Esophagus muscularis mucosa (tissue), 4 donors: ENCODE measurements around the gene KLC4. TPM values are rescaled to one million over a fixed set of nuclear protein-coding genes. Genes with fewer than 3 reads are reported as not detected.
"Not testable (repeated sequence)": the region's sequence is repeated elsewhere in the genome, so short reads cannot be mapped to it uniquely, and the experiment has no call there.

Experiments used
- DNase-seq: peaks from one replicate; pipeline ENCODE4 v3.0.0-alpha.2; 2017; ENCODE audit errors: extremely low spot score
- H3K27ac ChIP-seq, 4 donors: fragments of 200-600 bp; sonication (generic); replicated peaks in 1 of 4; 1 replicate in 3 of 4; 2 replicates in 1 of 4; pipeline ENCODE4 v1.5.1; 2016 to 2019; ENCODE audit warnings: mild to moderate bottlenecking in 1 of 4
- H3K27me3 ChIP-seq, 4 donors: fragments of 200-600 bp; sonication (generic); one replicate each; pipeline versions ENCODE4 v1.5.1 to v1.6.0; 2016 to 2019
- H3K36me3 ChIP-seq, 4 donors: fragments of 200-600 bp; sonication (generic); one replicate each; pipeline ENCODE4 v1.5.1; 2016 to 2019
- H3K4me1 ChIP-seq, 4 donors: fragments of 200-600 bp; sonication (generic); one replicate each; pipeline ENCODE4 v1.5.1; 2016 to 2019
- H3K4me3 ChIP-seq, 4 donors: fragments of 200-600 bp; sonication (generic); 1 replicate in 2 of 4; 2 replicates in 2 of 4; pipeline ENCODE4 v1.5.1; 2016 to 2019; ENCODE audit warnings: mild to moderate bottlenecking in 4 of 4, moderate library complexity in 1 of 4
- H3K9me3 ChIP-seq, 4 donors: fragments of 200-600 bp; sonication (generic); 1 replicate in 3 of 4; 2 replicates in 1 of 4; pipeline ENCODE4 v1.5.1; 2016 to 2019
- EP300 ChIP-seq: sonication (generic); formaldehyde crosslinking; IDR thresholded peaks from one replicate; pipeline ENCODE4 v1.6.1; 2017; ENCODE audit warnings: antibody characterized with exemption
- POLR2A ChIP-seq: fragments of 450-650 bp; IDR thresholded peaks from one replicate; pipeline ENCODE4 v1.6.1; 2017; ENCODE audit warnings: antibody characterized with exemption, moderate library complexity, mild to moderate bottlenecking, low read depth
- POLR2AphosphoS5 ChIP-seq, 2 donors: sonication (generic); formaldehyde crosslinking; IDR thresholded peaks; one replicate each; pipeline ENCODE4 v1.6.1; 2017; ENCODE audit warnings: antibody characterized with exemption in 2 of 2
- WGBS: methylation state at CpG from one replicate; pipeline ENCODE4 v1.1.5; 2018; 5-methylcytosine and 5-hydroxymethylcytosine counted together
- intact Hi-C: fragments of 100-400 bp; cut with DNase I; formaldehyde crosslinking; loops from one replicate; pipeline ENCODE4 v1.15.1; 2023
- total RNA-seq, 4 donors: library from RNA; depleted of rRNA; stranded (reverse); fragments of >200 nt; gene quantifications; one replicate each; pipeline versions ENCODE4 v1.1.0 to v1.2.1, GENCODE V29; 2016
- TF ChIP-seq, protein P1 (sequence below), 3 experiments: fragments of 200-600 bp in 2 of 3; fragments of 450-650 bp in 1 of 3; sonication (generic) in 2 of 3; IDR thresholded peaks; one replicate each; pipeline ENCODE4 v1.5.1; 2017 to 2019; ENCODE audit warnings: antibody characterized with exemption in 3 of 3, mild to moderate bottlenecking in 2 of 3, moderate library complexity in 1 of 3

KLC4 gene
- total RNA-seq, 4 donors from 2014 or later, result 22.9 to 37.4 (median 27.4) TPM

DNA sequence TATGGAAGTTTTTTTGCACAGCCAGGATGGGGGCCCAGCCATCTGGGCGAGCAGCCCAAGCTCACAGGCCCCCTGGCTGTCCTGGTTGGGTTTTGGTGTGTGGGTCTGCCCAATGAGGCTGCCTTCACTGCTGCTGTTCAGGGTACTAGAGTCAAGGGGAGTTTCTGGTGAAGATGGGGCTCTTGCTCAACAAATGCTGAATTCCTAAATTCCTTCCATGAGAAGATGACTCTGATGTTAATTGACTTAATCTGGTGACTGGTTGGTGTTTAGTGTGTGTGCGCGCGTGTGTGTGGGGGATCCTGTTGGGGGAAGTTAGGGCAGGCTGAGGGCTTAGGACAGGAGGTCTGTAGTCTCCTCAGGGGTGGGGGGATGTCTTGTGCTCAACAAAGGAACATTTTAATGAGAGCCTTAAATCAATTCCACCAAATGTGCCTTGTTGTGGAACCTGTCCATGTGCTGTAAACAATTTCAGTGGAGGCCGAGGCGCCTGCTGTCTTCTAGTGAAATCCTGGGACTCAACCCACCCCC lies 18.6 kb downstream of the KLC4 start:
- Histone ChIP-seq H3K27ac (no peak overlapping the region), H3K36me3 (peaks cover 0 to 21% (median 18%) of the 10 kb centered on the region in 4 donors), H3K27me3 (peaks cover 0 to 28% (median 5%) of the 10 kb centered on the region in 4 donors), H3K4me1 (peaks cover 8 to 26% (median 23%) of the 10 kb centered on the region in 4 donors), H3K4me3 (no peak overlapping the region), H3K9me3 (no peaks in the 10 kb centered on the region)
- DNase-seq, result no peak
- 100% methylated on average over 6 of the region's 6 CpGs for WGBS
- intact Hi-C loops, result loop anchor here (5.0 kb wide), 1 partner anchor 49 kb away; no protein-coding TSS in a partner anchor
- TF ChIP-seq, protein P1, sequence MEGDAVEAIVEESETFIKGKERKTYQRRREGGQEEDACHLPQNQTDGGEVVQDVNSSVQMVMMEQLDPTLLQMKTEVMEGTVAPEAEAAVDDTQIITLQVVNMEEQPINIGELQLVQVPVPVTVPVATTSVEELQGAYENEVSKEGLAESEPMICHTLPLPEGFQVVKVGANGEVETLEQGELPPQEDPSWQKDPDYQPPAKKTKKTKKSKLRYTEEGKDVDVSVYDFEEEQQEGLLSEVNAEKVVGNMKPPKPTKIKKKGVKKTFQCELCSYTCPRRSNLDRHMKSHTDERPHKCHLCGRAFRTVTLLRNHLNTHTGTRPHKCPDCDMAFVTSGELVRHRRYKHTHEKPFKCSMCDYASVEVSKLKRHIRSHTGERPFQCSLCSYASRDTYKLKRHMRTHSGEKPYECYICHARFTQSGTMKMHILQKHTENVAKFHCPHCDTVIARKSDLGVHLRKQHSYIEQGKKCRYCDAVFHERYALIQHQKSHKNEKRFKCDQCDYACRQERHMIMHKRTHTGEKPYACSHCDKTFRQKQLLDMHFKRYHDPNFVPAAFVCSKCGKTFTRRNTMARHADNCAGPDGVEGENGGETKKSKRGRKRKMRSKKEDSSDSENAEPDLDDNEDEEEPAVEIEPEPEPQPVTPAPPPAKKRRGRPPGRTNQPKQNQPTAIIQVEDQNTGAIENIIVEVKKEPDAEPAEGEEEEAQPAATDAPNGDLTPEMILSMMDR (IDR thresholded peaks at IDR 0.05), result no peak
- TF ChIP-seq EP300 (no peak), POLR2A (no peak), POLR2AphosphoS5 (IDR thresholded peaks at IDR 0.05) (no peak)

GRCh38 chr6:43078691-43079090 lies 19.3 kb downstream of the KLC4 start:
- H3K9me3 ChIP-seq, result no peaks in the 10 kb centered on the region
- H3K4me1 ChIP-seq, result peaks cover 8 to 26% (median 23%) of the 10 kb centered on the region in 4 donors
- peaks cover 0 to 14% (median 11%) of the 10 kb centered on the region in 4 donors for H3K36me3 ChIP-seq
- no peak for DNase-seq
- H3K4me3 ChIP-seq, result no peak overlapping the region
- intact Hi-C loops, result loop anchor here (5.0 kb wide), 1 partner anchor 49 kb away; no protein-coding TSS in a partner anchor
- no peak overlapping the region for H3K27ac ChIP-seq
- H3K27me3 ChIP-seq, result peaks cover 0 to 28% (median 5%) of the 10 kb centered on the region in 4 donors
- WGBS, result 96% methylated on average over 2 of the region's 2 CpGs
- TF ChIP-seq, protein P1 (IDR thresholded peaks at IDR 0.05), result no peak
- TF ChIP-seq POLR2A (no peak), POLR2AphosphoS5 (IDR thresholded peaks at IDR 0.05) (no peak), EP300 (no peak)

DNA sequence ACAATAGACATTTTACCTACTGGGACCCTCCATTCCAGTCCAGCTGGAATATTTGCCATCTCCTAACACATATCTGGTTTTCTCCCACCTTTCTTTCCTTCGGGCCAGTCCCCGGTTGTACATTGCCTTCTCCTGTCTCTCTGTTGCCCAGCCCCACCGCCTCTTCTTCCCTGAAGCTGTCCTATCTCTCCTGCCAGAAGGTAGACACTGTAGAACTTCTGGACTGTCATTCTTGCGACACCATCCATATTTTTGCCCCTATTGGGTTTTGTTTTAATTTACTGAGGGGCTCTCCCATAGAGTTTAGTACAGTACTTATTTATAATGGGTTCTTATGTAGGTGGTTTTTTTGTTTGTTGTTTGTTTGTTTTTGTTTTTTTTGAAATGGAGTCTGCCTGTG lies 21.6 kb downstream of the KLC4 start:
- Histone ChIP-seq H3K27ac (no peak overlapping the region), H3K9me3 (no peaks in the 10 kb centered on the region), H3K4me3 (no peak overlapping the region), H3K36me3 (no peaks in the 10 kb centered on the region), H3K4me1 (peaks cover 8 to 15% (median 14%) of the 10 kb centered on the region in 4 donors), H3K27me3 (peaks cover 0 to 23% (median 5%) of the 10 kb centered on the region in 4 donors)
- intact Hi-C loops, result no loop called here
- WGBS, result 93% methylated on average over 4 of the region's 4 CpGs
- TF ChIP-seq, protein P1 (IDR thresholded peaks at IDR 0.05), result no peak
- DNase-seq, result no peak

- H3K27ac ChIP-seq, H3K9me3 ChIP-seq, H3K4me1 ChIP-seq, DNase-seq, intact Hi-C loops, H3K4me3 ChIP-seq, H3K36me3 ChIP-seq: not testable (repeated sequence)
- WGBS, result 90% methylated on average over 8 of the region's 9 CpGs
- H3K27me3 ChIP-seq, result peaks cover 0 to 14% (median 0%) of the 10 kb centered on the region in 4 donors
These were observed 22.5 kb downstream of the KLC4 start for GRCh38 chr6:43081922-43082321.

GRCh38 chr6:43082806-43083655 lies 23.6 kb downstream of the KLC4 start:
- DNase-seq, result no peak
- Histone ChIP-seq H3K36me3 (no peaks in the 10 kb centered on the region), H3K4me3 (no peak overlapping the region), H3K9me3 (no peaks in the 10 kb centered on the region), H3K27ac (no peak overlapping the region), H3K27me3 (peaks cover 0 to 3% (median 0%) of the 10 kb centered on the region in 4 donors), H3K4me1 (no peaks in the 10 kb centered on the region)
- TF ChIP-seq POLR2A (no peak), EP300 (no peak), POLR2AphosphoS5 (IDR thresholded peaks at IDR 0.05) (no peak)
- TF ChIP-seq, protein P1 (IDR thresholded peaks at IDR 0.05), result no peak
- WGBS, result 65% methylated on average over 12 of the region's 13 CpGs
- intact Hi-C loops, result no loop called here
